Measurements from ENCODE around the gene PCP2. TPM values are rescaled to one million over a fixed set of nuclear protein-coding genes. Genes with fewer than 3 reads are reported as not detected.

The PCP2 gene
- total and polyA plus RNA-seq, 2 of the 8 experiments (the other 6 are each of a cell fraction or from before 2014, with no cell fraction given): not detected

- TF ChIP-seq JUN (IDR thresholded peaks at IDR 0.05; ENCODE audit: low read depth, low read length): no peak
- TF ChIP-seq SIRT6 (IDR thresholded peaks at IDR 0.05; ENCODE audit: low read length): no peak
- no peak for TF ChIP-seq PHF8 (conservative IDR thresholded peaks at IDR 0.05; ENCODE audit: low read depth, low read length)
- no peak for TF ChIP-seq GABPA (IDR thresholded peaks at IDR 0.05; ENCODE audit: borderline replicate concordance, insufficient read depth, low read length)
- no peak for TF ChIP-seq RXRA (IDR thresholded peaks at IDR 0.05; ENCODE audit: insufficient read depth, low read depth, low read length)
- no peak for TF ChIP-seq SUZ12 (IDR thresholded peaks at IDR 0.05; ENCODE audit: low read length)
Observed at GRCh38 chr19:7672522-7672921, 39.0 kb upstream of the PCP2 start (continued).
